Measurements from ENCODE around the gene ERBB4. TPM values are rescaled to one million over a fixed set of nuclear protein-coding genes. Genes with fewer than 3 reads are reported as not detected.

ERBB4 gene
- total RNA-seq, 1 experiment from 2014 or later = not detected

DNA sequence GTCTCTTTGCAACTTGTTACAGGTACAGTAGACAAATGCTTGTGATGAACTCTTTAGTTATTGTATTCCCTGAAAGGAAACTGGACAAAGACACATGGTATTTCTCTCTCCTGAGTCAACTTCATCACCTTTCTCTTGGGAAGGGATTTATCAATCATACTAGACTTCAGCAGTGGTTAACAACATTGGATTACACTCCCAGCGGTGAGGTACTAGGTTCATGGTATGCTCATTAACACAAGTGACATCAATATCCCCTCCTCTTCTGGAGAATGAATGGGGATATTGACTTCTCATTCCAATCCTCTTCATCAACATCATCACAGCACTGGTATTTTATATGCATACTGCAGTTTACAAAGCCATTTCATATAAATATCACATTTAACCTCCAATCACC is 574.6 kb downstream of the ERBB4 start:
- POLR2A ChIA-PET = no interaction called here
- BruUV-seq (replicated peaks) = no TSS peak
- no peak for DNase-seq (ENCODE audit: unreplicated experiment)
- CTCF ChIA-PET = no interaction called here
- Mint-ChIP-seq H3K36me3 (ENCODE audit: insufficient read depth, unreplicated experiment) (no peaks in the 10 kb centered on the region), H3K4me3 (ENCODE audit: unreplicated experiment) (no peak overlapping the region), H3K27me3 (ENCODE audit: insufficient read depth, unreplicated experiment) (peaks cover 20% of the 10 kb centered on the region), H3K9me3 (ENCODE audit: unreplicated experiment) (no peaks in the 10 kb centered on the region), H3K27ac (ENCODE audit: low read depth, unreplicated experiment) (no peak overlapping the region), H3K4me1 (ENCODE audit: insufficient read depth, unreplicated experiment) (no peaks in the 10 kb centered on the region)
- TF ChIP-seq, protein P1, sequence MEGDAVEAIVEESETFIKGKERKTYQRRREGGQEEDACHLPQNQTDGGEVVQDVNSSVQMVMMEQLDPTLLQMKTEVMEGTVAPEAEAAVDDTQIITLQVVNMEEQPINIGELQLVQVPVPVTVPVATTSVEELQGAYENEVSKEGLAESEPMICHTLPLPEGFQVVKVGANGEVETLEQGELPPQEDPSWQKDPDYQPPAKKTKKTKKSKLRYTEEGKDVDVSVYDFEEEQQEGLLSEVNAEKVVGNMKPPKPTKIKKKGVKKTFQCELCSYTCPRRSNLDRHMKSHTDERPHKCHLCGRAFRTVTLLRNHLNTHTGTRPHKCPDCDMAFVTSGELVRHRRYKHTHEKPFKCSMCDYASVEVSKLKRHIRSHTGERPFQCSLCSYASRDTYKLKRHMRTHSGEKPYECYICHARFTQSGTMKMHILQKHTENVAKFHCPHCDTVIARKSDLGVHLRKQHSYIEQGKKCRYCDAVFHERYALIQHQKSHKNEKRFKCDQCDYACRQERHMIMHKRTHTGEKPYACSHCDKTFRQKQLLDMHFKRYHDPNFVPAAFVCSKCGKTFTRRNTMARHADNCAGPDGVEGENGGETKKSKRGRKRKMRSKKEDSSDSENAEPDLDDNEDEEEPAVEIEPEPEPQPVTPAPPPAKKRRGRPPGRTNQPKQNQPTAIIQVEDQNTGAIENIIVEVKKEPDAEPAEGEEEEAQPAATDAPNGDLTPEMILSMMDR (IDR thresholded peaks at IDR 0.05; ENCODE audit: unreplicated experiment) = no peak
- intact Hi-C loops (cut with micrococcal nuclease) = no loop called here

DNA sequence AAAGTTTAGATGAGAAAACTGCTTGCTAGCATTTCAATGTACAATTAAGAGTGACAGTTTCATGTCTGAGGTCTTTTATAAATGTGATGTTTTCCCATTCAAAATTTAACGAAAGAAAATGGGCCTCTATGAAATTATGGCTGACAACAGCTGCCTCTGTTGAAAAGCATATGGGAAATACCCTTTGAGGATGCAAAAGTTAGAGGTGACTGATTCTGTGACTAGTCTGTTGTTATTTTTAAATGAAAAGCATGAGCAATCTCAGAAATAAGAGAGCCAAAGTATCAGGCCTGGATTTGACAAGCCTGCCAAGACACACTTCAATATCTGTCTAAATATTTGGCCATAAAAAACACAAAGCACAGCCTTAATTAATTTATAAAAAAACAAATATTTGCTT is 580.8 kb downstream of the ERBB4 start:
- ChIA-PET CTCF (no interaction called here), POLR2A (interaction anchor here (0.7 kb wide), 1 partner anchor 275 kb away, joined by 3 read pairs; no protein-coding TSS in a partner anchor)
- Mint-ChIP-seq H3K36me3 (ENCODE audit: insufficient read depth, unreplicated experiment) (no peaks in the 10 kb centered on the region), H3K4me1 (ENCODE audit: insufficient read depth, unreplicated experiment) (no peaks in the 10 kb centered on the region), H3K27me3 (ENCODE audit: insufficient read depth, unreplicated experiment) (peaks cover 11% of the 10 kb centered on the region), H3K27ac (ENCODE audit: low read depth, unreplicated experiment) (no peak overlapping the region), H3K4me3 (ENCODE audit: unreplicated experiment) (no peak overlapping the region), H3K9me3 (ENCODE audit: unreplicated experiment) (no peaks in the 10 kb centered on the region)
- no peak for DNase-seq (ENCODE audit: unreplicated experiment)
- intact Hi-C loops (cut with micrococcal nuclease) = no loop called here
- TF ChIP-seq, protein P1 (IDR thresholded peaks at IDR 0.05; ENCODE audit: unreplicated experiment) = no peak
- BruUV-seq (replicated peaks) = no TSS peak

DNA sequence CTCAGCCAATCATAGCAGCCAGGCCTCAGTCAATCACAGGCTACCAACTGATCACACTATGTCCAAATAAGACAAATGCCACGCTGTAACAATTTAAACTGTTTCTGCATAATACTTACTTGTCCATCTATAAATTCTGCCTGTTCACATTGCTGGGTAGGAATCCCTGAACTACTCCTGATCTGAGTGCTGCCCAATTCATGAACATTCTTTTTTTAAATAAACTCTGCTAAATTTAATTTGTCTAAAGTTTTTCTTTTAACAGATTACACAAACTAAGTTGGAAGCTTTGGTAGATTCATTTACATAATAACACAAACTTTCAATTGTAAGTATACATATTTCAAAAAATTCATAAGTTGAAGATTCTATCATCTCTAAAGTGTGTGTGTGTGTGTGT is 583.0 kb downstream of the ERBB4 start:
- intact Hi-C loops (cut with micrococcal nuclease) = no loop called here
- Mint-ChIP-seq H3K27ac (ENCODE audit: low read depth, unreplicated experiment) (no peak overlapping the region), H3K4me1 (ENCODE audit: insufficient read depth, unreplicated experiment) (no peaks in the 10 kb centered on the region), H3K9me3 (ENCODE audit: unreplicated experiment) (no peaks in the 10 kb centered on the region), H3K4me3 (ENCODE audit: unreplicated experiment) (no peak overlapping the region), H3K27me3 (ENCODE audit: insufficient read depth, unreplicated experiment) (no peaks in the 10 kb centered on the region), H3K36me3 (ENCODE audit: insufficient read depth, unreplicated experiment) (no peaks in the 10 kb centered on the region)
- CTCF ChIA-PET = no interaction called here
- no peak for DNase-seq (ENCODE audit: unreplicated experiment)
- TF ChIP-seq, protein P1 (IDR thresholded peaks at IDR 0.05; ENCODE audit: unreplicated experiment) = no peak
- BruUV-seq (replicated peaks) = no TSS peak
- POLR2A ChIA-PET = no interaction called here

DNA sequence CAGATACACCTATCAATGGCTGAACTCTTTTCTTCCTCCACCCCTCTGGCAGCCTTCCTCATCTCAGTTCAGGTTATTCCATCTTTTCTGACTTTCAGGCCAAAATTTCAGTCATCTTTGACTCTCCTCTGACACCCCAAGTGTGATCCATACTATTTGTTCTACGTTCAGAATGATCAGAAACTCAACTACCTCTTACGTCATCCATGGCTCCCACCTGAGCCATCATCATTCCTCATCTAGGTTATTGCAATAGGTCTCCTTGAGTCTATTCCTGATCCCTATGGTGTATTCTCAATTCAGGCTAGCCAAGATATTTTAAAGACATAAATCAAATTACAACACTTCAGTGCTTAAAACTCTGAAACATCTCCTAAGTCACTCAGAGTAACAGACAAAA is 589.7 kb downstream of the ERBB4 start:
- TF ChIP-seq, protein P1 (IDR thresholded peaks at IDR 0.05; ENCODE audit: unreplicated experiment) = no peak
- no peaks in the 10 kb centered on the region for H3K36me3 Mint-ChIP-seq (ENCODE audit: insufficient read depth, unreplicated experiment)
- no peak overlapping the region for H3K27ac Mint-ChIP-seq (ENCODE audit: low read depth, unreplicated experiment)
- peaks cover 11% of the 10 kb centered on the region for H3K27me3 Mint-ChIP-seq (ENCODE audit: insufficient read depth, unreplicated experiment)
- POLR2A ChIA-PET = no interaction called here
- no peaks in the 10 kb centered on the region for H3K4me1 Mint-ChIP-seq (ENCODE audit: insufficient read depth, unreplicated experiment)
- DNase-seq (ENCODE audit: unreplicated experiment) = no peak
- no peaks in the 10 kb centered on the region for H3K9me3 Mint-ChIP-seq (ENCODE audit: unreplicated experiment)
- intact Hi-C loops (cut with micrococcal nuclease) = no loop called here
- no TSS peak for BruUV-seq (replicated peaks)
- CTCF ChIA-PET = interaction anchor here (0.8 kb wide), 1 partner anchor 23 kb away, joined by 3 read pairs; no protein-coding TSS in a partner anchor
- no peak overlapping the region for H3K4me3 Mint-ChIP-seq (ENCODE audit: unreplicated experiment)
